CD8-positive, alpha-beta memory T cell (primary cell): ENCODE measurements around the gene RNF208. TPM values are rescaled to one million over a fixed set of nuclear protein-coding genes. Genes with fewer than 3 reads are reported as not detected.

ENCODE experiments used
- CTCF ChIA-PET: fragments of 350-600 bp; sonication (Branson Sonifier 250); formaldehyde crosslinking; loops from one replicate; lab custom pipeline; 2021; ENCODE audit warnings: antibody characterized with exemption; lab: Charles Lee
- POLR2A ChIA-PET: fragments of 350-600 bp; sonication (Branson Sonifier 250); formaldehyde crosslinking; loops from one replicate; lab custom pipeline; 2021; ENCODE audit warnings: antibody characterized with exemption; lab: Charles Lee
- DNase-seq, 5 donors: peaks; one replicate each; pipeline versions ENCODE4 v3.0.0 to v3.0.0-alpha.2; 2020 to 2022; ENCODE audit warnings: mixed read lengths in 1 of 5
- H3K27ac ChIP-seq: one replicate; pipeline ENCODE4 v1.7.0; 2013; ENCODE audit warnings: low read depth, mild to moderate bottlenecking, low read length, moderate library complexity
- H3K27me3 ChIP-seq: 2 replicates; pipeline ENCODE4 v1.7.0; 2013; ENCODE audit warnings: low read length, mild to moderate bottlenecking; ENCODE audit not compliant: insufficient read depth, poor library complexity, severe bottlenecking
- H3K36me3 ChIP-seq: 2 replicates; pipeline ENCODE4 v1.7.0; 2013; ENCODE audit warnings: mild to moderate bottlenecking, low read length, moderate library complexity; ENCODE audit not compliant: insufficient read depth
- H3K4me1 ChIP-seq: 2 replicates; pipeline ENCODE4 v1.7.0; 2013; ENCODE audit warnings: mild to moderate bottlenecking, low read length, moderate library complexity; ENCODE audit not compliant: insufficient read depth
- H3K4me3 ChIP-seq: 2 replicates; pipeline ENCODE4 v1.7.0; 2013; ENCODE audit warnings: mild to moderate bottlenecking, low read length
- H3K9me3 ChIP-seq: 2 replicates; pipeline ENCODE4 v1.7.0; 2013; ENCODE audit warnings: mild to moderate bottlenecking, low read length
- H3K27ac Mint-ChIP-seq, 8 donors: one replicate each; pipeline ENCODE4 v1.8.0; 2020 to 2021; ENCODE audit warnings: mixed read lengths in 8 of 8, mild to moderate bottlenecking in 6 of 8, inconsistent platforms in 3 of 8, moderate library complexity in 3 of 8
- H3K27me3 Mint-ChIP-seq, 2 donors: one replicate each; pipeline ENCODE4 v1.8.0; 2020 to 2021; ENCODE audit warnings: mixed read lengths in 2 of 2, mild to moderate bottlenecking in 1 of 2, moderate library complexity in 1 of 2
- H3K36me3 Mint-ChIP-seq, 3 donors: one replicate each; pipeline ENCODE4 v1.8.0; 2020 to 2021; ENCODE audit warnings: mixed read lengths in 3 of 3, inconsistent platforms in 1 of 3, mild to moderate bottlenecking in 1 of 3
- H3K4me1 Mint-ChIP-seq, 3 donors: one replicate each; pipeline ENCODE4 v1.8.0; 2020 to 2021; ENCODE audit warnings: mixed read lengths in 3 of 3, inconsistent platforms in 1 of 3, mild to moderate bottlenecking in 1 of 3
- H3K4me3 Mint-ChIP-seq, 7 donors: one replicate each; pipeline ENCODE4 v1.8.0; 2020 to 2021; ENCODE audit warnings: mixed read lengths in 7 of 7, mild to moderate bottlenecking in 6 of 7, moderate library complexity in 4 of 7, inconsistent platforms in 2 of 7
- H3K9me3 Mint-ChIP-seq, 5 donors: one replicate each; pipeline ENCODE4 v1.8.0; 2020 to 2022; ENCODE audit warnings: mixed read lengths in 5 of 5, mild to moderate bottlenecking in 3 of 5, moderate library complexity in 2 of 5, inconsistent platforms in 1 of 5
- polyA plus RNA-seq: library from polyadenylated mRNA; unstranded; fragments of 300-500 nt; fragmentation: Illumina TruSeq; gene quantifications from one replicate; pipeline ENCODE4 v1.2.3, GENCODE V29; 2021
- total RNA-seq, 2 experiments: library from RNA; stranded (reverse); gene quantifications; one replicate each; pipeline ENCODE4 v1.2.3, GENCODE V29; 2021

RNF208 gene
- total and polyA plus RNA-seq, 3 experiments from 2014 or later, result 2.7 to 3.3 TPM; not detected in 1

DNA sequence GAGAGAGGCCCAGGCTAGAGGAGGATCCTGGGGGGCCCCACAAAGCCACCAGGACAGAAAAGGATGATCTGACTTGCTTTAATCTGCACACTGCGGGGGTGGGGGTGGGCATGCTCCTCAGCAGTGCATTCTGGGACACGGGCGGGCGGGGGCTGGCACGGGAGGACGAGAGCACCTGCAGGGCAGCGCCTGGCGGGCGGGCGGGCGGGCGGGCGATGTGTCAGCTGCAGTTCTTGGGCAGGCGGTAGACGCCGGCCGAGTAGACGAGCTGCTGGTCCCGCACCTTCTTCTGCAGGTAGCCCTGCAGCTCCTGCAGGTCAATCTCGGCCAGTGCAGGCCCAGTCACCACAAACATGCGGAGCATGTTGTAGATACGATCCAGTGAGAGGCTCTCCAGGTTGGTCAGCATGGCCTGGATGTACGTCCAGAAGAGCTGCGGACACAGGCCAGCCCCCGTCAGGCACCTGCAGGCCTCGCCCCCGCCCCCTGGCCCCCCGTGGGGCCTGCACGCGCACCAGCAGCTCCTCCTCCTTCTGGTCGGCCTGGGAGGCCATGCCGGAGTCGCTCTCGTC, 47.2 kb downstream of the RNF208 start:
- no peaks in the 10 kb centered on the region for H3K9me3 Mint-ChIP-seq
- no peak overlapping the region for H3K27ac ChIP-seq
- H3K27ac Mint-ChIP-seq, result no peak overlapping the region
- no peak overlapping the region for H3K4me3 Mint-ChIP-seq
- no peaks in the 10 kb centered on the region for H3K9me3 ChIP-seq
- peaks cover 3 to 4% of the 10 kb centered on the region in 2 donors for H3K27me3 Mint-ChIP-seq
- no peaks in the 10 kb centered on the region for H3K4me1 ChIP-seq
- H3K36me3 Mint-ChIP-seq, result peaks cover 0 to 24% (median 0%) of the 10 kb centered on the region in 3 donors
- ChIA-PET POLR2A (no interaction called here), CTCF (interaction anchor here (1.0 to 1.4 kb wide), 3 partner anchors 11 to 28 kb away, joined by 3 read pairs; no protein-coding TSS in a partner anchor)
- H3K36me3 ChIP-seq, result no peaks in the 10 kb centered on the region
- peaks cover 9% of the 10 kb centered on the region for H3K27me3 ChIP-seq
- no peak overlapping the region for H3K4me3 ChIP-seq
- H3K4me1 Mint-ChIP-seq, result peaks cover 0 to 11% (median 0%) of the 10 kb centered on the region in 3 donors
- no peak for DNase-seq

GRCh38 chr9:137173796-137174664, 48.0 kb downstream of the RNF208 start:
- Histone ChIP-seq H3K4me3 (no peak overlapping the region), H3K27me3 (peaks cover 14% of the 10 kb centered on the region), H3K9me3 (no peaks in the 10 kb centered on the region), H3K36me3 (no peaks in the 10 kb centered on the region), H3K4me1 (no peaks in the 10 kb centered on the region), H3K27ac (no peak overlapping the region)
- ChIA-PET POLR2A (no interaction called here), CTCF (interaction anchor here (1.0 to 1.4 kb wide), 3 partner anchors 10 to 28 kb away, joined by 3 read pairs; no protein-coding TSS in a partner anchor)
- no peak for DNase-seq
- Mint-ChIP-seq H3K4me3 (no peak overlapping the region), H3K4me1 (peaks cover 0 to 11% (median 0%) of the 10 kb centered on the region in 3 donors), H3K9me3 (no peaks in the 10 kb centered on the region), H3K27ac (no peak overlapping the region), H3K27me3 (peaks cover 3 to 4% of the 10 kb centered on the region in 2 donors), H3K36me3 (peaks cover 0 to 17% (median 0%) of the 10 kb centered on the region in 3 donors)

- Mint-ChIP-seq H3K36me3 (peaks cover 0 to 13% (median 0%) of the 10 kb centered on the region in 3 donors), H3K4me3 (peak overlapping the region in 1 of 7 donors; percentile 27), H3K27me3 (peaks cover 4 to 9% of the 10 kb centered on the region in 2 donors), H3K27ac (no peak overlapping the region), H3K9me3 (peaks cover 0 to 1% (median 0%) of the 10 kb centered on the region in 5 donors), H3K4me1 (peaks cover 0 to 14% (median 0%) of the 10 kb centered on the region in 3 donors)
- H3K27ac ChIP-seq, result no peak overlapping the region
- peaks cover 14% of the 10 kb centered on the region for H3K27me3 ChIP-seq
- no peaks in the 10 kb centered on the region for H3K36me3 ChIP-seq
- H3K4me3 ChIP-seq, result no peak overlapping the region
- CTCF ChIA-PET, result no interaction called here
- no peaks in the 10 kb centered on the region for H3K9me3 ChIP-seq
- DNase-seq, result no peak
- H3K4me1 ChIP-seq, result no peaks in the 10 kb centered on the region
- POLR2A ChIA-PET, result no interaction called here
Measured at GRCh38 chr9:137172901-137173795, 48.9 kb downstream of the RNF208 start.

GRCh38 chr9:137171149-137171900, 50.7 kb downstream of the RNF208 start:
- ChIA-PET CTCF (no interaction called here), POLR2A (no interaction called here)
- Histone ChIP-seq H3K27me3 (peaks cover 21% of the 10 kb centered on the region), H3K9me3 (no peaks in the 10 kb centered on the region), H3K36me3 (no peaks in the 10 kb centered on the region), H3K4me3 (no peak overlapping the region), H3K4me1 (no peaks in the 10 kb centered on the region), H3K27ac (no peak overlapping the region)
- no peak overlapping the region for H3K27ac Mint-ChIP-seq
- H3K4me1 Mint-ChIP-seq, result peaks cover 0 to 15% (median 0%) of the 10 kb centered on the region in 3 donors
- H3K36me3 Mint-ChIP-seq, result no peaks in the 10 kb centered on the region
- no peak for DNase-seq
- H3K4me3 Mint-ChIP-seq, result no peak overlapping the region
- H3K27me3 Mint-ChIP-seq, result peaks cover 10 to 14% of the 10 kb centered on the region in 2 donors
- H3K9me3 Mint-ChIP-seq, result peaks cover 0 to 1% (median 0%) of the 10 kb centered on the region in 5 donors

- CTCF ChIA-PET, result no interaction called here
- Histone ChIP-seq H3K27ac (no peak overlapping the region), H3K4me3 (no peak overlapping the region), H3K9me3 (no peaks in the 10 kb centered on the region), H3K4me1 (no peaks in the 10 kb centered on the region), H3K36me3 (no peaks in the 10 kb centered on the region), H3K27me3 (peaks cover 27% of the 10 kb centered on the region)
- POLR2A ChIA-PET, result no interaction called here
- peaks cover 0 to 1% (median 0%) of the 10 kb centered on the region in 5 donors for H3K9me3 Mint-ChIP-seq
- peaks cover 0 to 11% (median 0%) of the 10 kb centered on the region in 3 donors for H3K4me1 Mint-ChIP-seq
- no peaks in the 10 kb centered on the region for H3K36me3 Mint-ChIP-seq
- DNase-seq, result no peak
- H3K27me3 Mint-ChIP-seq, result peaks cover 10 to 18% of the 10 kb centered on the region in 2 donors
- no peak overlapping the region for H3K27ac Mint-ChIP-seq
- no peak overlapping the region for H3K4me3 Mint-ChIP-seq
Measured at GRCh38 chr9:137170486-137171148, 51.4 kb downstream of the RNF208 start.

Other genes with a start within 250 kb of the RNF208 start
Only the 30 nearest of the 32 such genes appear.
- gene PAXX, start 229.8 kb downstream of the RNF208 start, total RNA-seq, result 10 to 100 TPM; 78.4 to 82.2 TPM
- gene PAXX, start 229.8 kb downstream of the RNF208 start, polyA plus RNA-seq, result 156 TPM
- gene CLIC3, start 225.7 kb downstream of the RNF208 start, total RNA-seq, result 1 to 10 TPM; 3.4 to 4.1 TPM
- gene CLIC3, start 225.7 kb downstream of the RNF208 start, polyA plus RNA-seq, result 52.1 TPM
- 10 to 100 TPM; 15.9 to 20.7 TPM for gene ABCA2, start 194.0 kb downstream of the RNF208 start, total RNA-seq
- 20.2 TPM for gene ABCA2, start 194.0 kb downstream of the RNF208 start, polyA plus RNA-seq
- under 1 TPM; 0.57 to 0.82 TPM for gene FUT7, start 190.2 kb downstream of the RNF208 start, total RNA-seq
- 28.7 TPM for gene FUT7, start 190.2 kb downstream of the RNF208 start, polyA plus RNA-seq
- 10 to 100 TPM; 24.6 to 27.5 TPM for gene NPDC1, start 176.1 kb downstream of the RNF208 start, total RNA-seq
- 38.4 TPM for gene NPDC1, start 176.1 kb downstream of the RNF208 start, polyA plus RNA-seq
- gene ENTPD2, start 168.2 kb downstream of the RNF208 start, total RNA-seq, result not detected
- gene ENTPD2, start 168.2 kb downstream of the RNF208 start, polyA plus RNA-seq, result not detected
- 10 to 100 TPM; 11.5 to 12.7 TPM for gene SAPCD2, start 151.7 kb downstream of the RNF208 start, total RNA-seq
- gene SAPCD2, start 151.7 kb downstream of the RNF208 start, polyA plus RNA-seq, result 0.15 TPM
- gene UAP1L1, start 144.7 kb downstream of the RNF208 start, total RNA-seq, result 10 to 100 TPM; 15.3 to 15.5 TPM
- gene UAP1L1, start 144.7 kb downstream of the RNF208 start, polyA plus RNA-seq, result 4.6 TPM
- gene MAN1B1, start 135.3 kb downstream of the RNF208 start, total RNA-seq, result 10 to 100 TPM; 31.9 to 32.7 TPM
- gene MAN1B1, start 135.3 kb downstream of the RNF208 start, polyA plus RNA-seq, result 39.3 TPM
- gene DPP7, start 107.5 kb downstream of the RNF208 start, total RNA-seq, result 100 to 1,000 TPM; 294 to 308 TPM
- 158 TPM for gene DPP7, start 107.5 kb downstream of the RNF208 start, polyA plus RNA-seq
- gene GRIN1, start 83.1 kb downstream of the RNF208 start, total RNA-seq, result not detected
- not detected for gene GRIN1, start 83.1 kb downstream of the RNF208 start, polyA plus RNA-seq
- not detected for gene LRRC26, start 52.2 kb downstream of the RNF208 start, total RNA-seq
- not detected for gene LRRC26, start 52.2 kb downstream of the RNF208 start, polyA plus RNA-seq
- not detected for gene TMEM210, start 50.2 kb downstream of the RNF208 start, total RNA-seq
- gene TMEM210, start 50.2 kb downstream of the RNF208 start, polyA plus RNA-seq, result not detected
- gene ANAPC2, start 33.7 kb downstream of the RNF208 start, total RNA-seq, result 10 to 100 TPM; 50.2 to 57.0 TPM
- gene ANAPC2, start 33.7 kb downstream of the RNF208 start, polyA plus RNA-seq, result 5.4 TPM
- gene SSNA1, start 33.6 kb downstream of the RNF208 start, total RNA-seq, result 100 to 1,000 TPM; 114 to 118 TPM
- gene SSNA1, start 33.6 kb downstream of the RNF208 start, polyA plus RNA-seq, result 138 TPM
- 10 to 100 TPM; 14.1 to 15.1 TPM for gene TPRN, start 21.5 kb downstream of the RNF208 start, total RNA-seq
- gene TPRN, start 21.5 kb downstream of the RNF208 start, polyA plus RNA-seq, result 0.76 TPM
- gene TMEM203, start 16.6 kb downstream of the RNF208 start, total RNA-seq, result 10 to 100 TPM; 51.5 to 53.9 TPM
- gene TMEM203, start 16.6 kb downstream of the RNF208 start, polyA plus RNA-seq, result 134 TPM
- gene NDOR1, start 16.5 kb downstream of the RNF208 start, total RNA-seq, result 10 to 100 TPM; 45.1 to 47.4 TPM
- 9.9 TPM for gene NDOR1, start 16.5 kb downstream of the RNF208 start, polyA plus RNA-seq
- gene CYSRT1, start 2.9 kb upstream of the RNF208 start, total RNA-seq, result under 1 TPM; 0.58 to 0.66 TPM
- 0.32 TPM for gene CYSRT1, start 2.9 kb upstream of the RNF208 start, polyA plus RNA-seq
- not detected for gene RNF224, start 5.3 kb upstream of the RNF208 start, total RNA-seq
- gene RNF224, start 5.3 kb upstream of the RNF208 start, polyA plus RNA-seq, result not detected
- not detected for gene SLC34A3, start 8.7 kb upstream of the RNF208 start, total RNA-seq
- not detected for gene SLC34A3, start 8.7 kb upstream of the RNF208 start, polyA plus RNA-seq
- 100 to 1,000 TPM; 322 to 331 TPM for gene TUBB4B, start 19.0 kb upstream of the RNF208 start, total RNA-seq
- gene TUBB4B, start 19.0 kb upstream of the RNF208 start, polyA plus RNA-seq, result 64.6 TPM
- gene STPG3, start 29.0 kb upstream of the RNF208 start, total RNA-seq, result under 1 TPM; 0.27 to 0.28 TPM
- not detected for gene STPG3, start 29.0 kb upstream of the RNF208 start, polyA plus RNA-seq
- 10 to 100 TPM; 67.5 to 72.0 TPM for gene NELFB, start 33.1 kb upstream of the RNF208 start, total RNA-seq
- gene NELFB, start 33.1 kb upstream of the RNF208 start, polyA plus RNA-seq, result 34.8 TPM
- gene TOR4A, start 55.5 kb upstream of the RNF208 start, total RNA-seq, result 1 to 10 TPM; 3.3 to 3.9 TPM
- gene TOR4A, start 55.5 kb upstream of the RNF208 start, polyA plus RNA-seq, result 1.8 TPM
- gene NRARP, start 80.0 kb upstream of the RNF208 start, total RNA-seq, result 1 to 10 TPM; 1.9 to 2.3 TPM
- gene NRARP, start 80.0 kb upstream of the RNF208 start, polyA plus RNA-seq, result not detected
- 1 to 10 TPM; 4.8 to 6.6 TPM for gene EXD3, start 200.9 kb upstream of the RNF208 start, total RNA-seq
- gene EXD3, start 200.9 kb upstream of the RNF208 start, polyA plus RNA-seq, result 6.7 TPM
- gene NOXA1, start 201.2 kb upstream of the RNF208 start, total RNA-seq, result under 1 TPM; 0.66 to 0.74 TPM
- gene NOXA1, start 201.2 kb upstream of the RNF208 start, polyA plus RNA-seq, result 1.3 TPM
- gene ENTPD8, start 219.1 kb upstream of the RNF208 start, total RNA-seq, result not detected
- not detected for gene ENTPD8, start 219.1 kb upstream of the RNF208 start, polyA plus RNA-seq
- gene NSMF, start 237.1 kb upstream of the RNF208 start, total RNA-seq, result 10 to 100 TPM; 40.9 to 42.8 TPM
- 15.4 TPM for gene NSMF, start 237.1 kb upstream of the RNF208 start, polyA plus RNA-seq